Small intestine (tissue), 7 donors: ENCODE results near the gene NRG3. TPM values are rescaled to one million over a fixed set of nuclear protein-coding genes. Genes with fewer than 3 reads are reported as not detected.

Source experiments
- DNase-seq, 2 donors: peaks; one replicate each; pipeline versions ENCODE4 v3.0.0 to v3.0.0-alpha.2; 2013
- FAIRE-seq: peaks from 2 replicates; lab custom pipeline; 2012; peaks lifted over from hg19 to GRCh38; lab: Jason Lieb, UNC
- H3K27ac ChIP-seq, 3 donors: one replicate each; pipeline ENCODE4 v1.5.1; 2013; ENCODE audit warnings: low read length in 2 of 3, mild to moderate bottlenecking in 2 of 3, control low read depth in 1 of 3, inconsistent platforms in 1 of 3, low read depth in 1 of 3, moderate library complexity in 1 of 3
- H3K27me3 ChIP-seq, 3 donors: one replicate each; pipeline ENCODE4 v1.6.1; 2013; ENCODE audit warnings: low read length in 3 of 3, inconsistent platforms in 1 of 3; ENCODE audit not compliant: control insufficient read depth in 3 of 3, insufficient read depth in 3 of 3
- H3K36me3 ChIP-seq, 3 donors: one replicate each; pipeline ENCODE4 v1.6.1; 2013; ENCODE audit warnings: low read length in 3 of 3, inconsistent platforms in 1 of 3, low read depth in 1 of 3, mild to moderate bottlenecking in 1 of 3, moderate library complexity in 1 of 3; ENCODE audit not compliant: control insufficient read depth in 3 of 3, insufficient read depth in 2 of 3
- H3K4me1 ChIP-seq, 3 donors: one replicate each; pipeline ENCODE4 v1.6.1; 2013; ENCODE audit warnings: low read length in 2 of 3, inconsistent platforms in 1 of 3, low read depth in 1 of 3, mild to moderate bottlenecking in 1 of 3, moderate library complexity in 1 of 3; ENCODE audit not compliant: control insufficient read depth in 3 of 3, insufficient read depth in 2 of 3
- H3K4me3 ChIP-seq, 3 donors: one replicate each; pipeline ENCODE4 v1.5.1; 2013; ENCODE audit warnings: low read length in 3 of 3, control low read depth in 1 of 3, inconsistent platforms in 1 of 3, low read depth in 1 of 3, mild to moderate bottlenecking in 1 of 3, moderate library complexity in 1 of 3
- H3K9me3 ChIP-seq, 2 donors: one replicate each; pipeline ENCODE4 v1.6.1; 2013; ENCODE audit warnings: low read depth in 1 of 2, low read length in 1 of 2; ENCODE audit not compliant: control insufficient read depth in 2 of 2, insufficient read depth in 1 of 2
- WGBS, 3 donors: extraction: QIAGEN DNeasy Blood & Tissue Kit; methylation state at CpG; one replicate each; pipeline ENCODE4 v1.1.7; 2013; 5-methylcytosine and 5-hydroxymethylcytosine counted together
- polyA plus RNA-seq, 4 donors: library from polyadenylated mRNA; stranded (reverse) in 3 of 4; unstranded in 1 of 4; fragments of 200-250 nt in 3 of 4; fragments of 120-200 nt in 1 of 4; gene quantifications; one replicate each; pipeline versions ENCODE4 v1.2.1 to v1.2.3, GENCODE V29; 2013
- donor health status: healthy with polysubstance abuse.
- donor health status: control.
- donor health status: control.
- donor health status: Bipolar disorder and iron deficiency.
- donor health status: healthy.

NRG3 gene
- polyA plus RNA-seq, 4 donors, result 0.25 to 0.72 TPM; not detected in 2

DNA sequence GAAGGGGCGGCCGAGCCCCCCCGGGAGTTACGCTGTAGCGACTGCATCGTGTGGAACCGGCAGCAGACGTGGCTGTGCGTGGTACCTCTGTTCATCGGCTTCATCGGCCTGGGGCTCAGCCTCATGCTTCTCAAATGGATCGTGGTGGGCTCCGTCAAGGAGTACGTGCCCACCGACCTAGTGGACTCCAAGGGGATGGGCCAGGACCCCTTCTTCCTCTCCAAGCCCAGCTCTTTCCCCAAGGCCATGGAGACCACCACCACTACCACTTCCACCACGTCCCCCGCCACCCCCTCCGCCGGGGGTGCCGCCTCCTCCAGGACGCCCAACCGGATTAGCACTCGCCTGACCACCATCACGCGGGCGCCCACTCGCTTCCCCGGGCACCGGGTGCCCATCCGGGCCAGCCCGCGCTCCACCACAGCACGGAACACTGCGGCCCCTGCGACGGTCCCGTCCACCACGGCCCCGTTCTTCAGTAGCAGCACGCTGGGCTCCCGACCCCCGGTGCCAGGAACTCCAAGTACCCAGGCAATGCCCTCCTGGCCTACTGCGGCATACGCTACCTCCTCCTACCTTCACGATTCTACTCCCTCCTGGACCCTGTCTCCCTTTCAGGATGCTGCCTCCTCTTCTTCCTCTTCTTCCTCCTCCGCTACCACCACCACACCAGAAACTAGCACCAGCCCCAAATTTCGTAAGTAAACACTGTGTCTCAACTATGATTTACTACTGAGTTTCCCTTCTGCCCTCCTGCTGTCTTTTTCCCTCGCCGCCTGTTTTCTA is 666 bp downstream of the NRG3 start:
- DNase-seq (no peak), FAIRE-seq (no peak)
- Histone ChIP-seq H3K4me3 (peak overlapping the region in 2 of 3 donors; percentile 24 to 32), H3K36me3 (no peaks in the 10 kb centered on the region), H3K4me1 (peaks cover 0 to 3% (median 0%) of the 10 kb centered on the region in 3 donors), H3K27ac (no peak overlapping the region), H3K9me3 (no peaks in the 10 kb centered on the region), H3K27me3 (peaks cover 14 to 60% (median 24%) of the 10 kb centered on the region in 3 donors)
- 5 to 20% (median 10%) methylated on average over 45 to 49 of the region's 49 CpGs for WGBS, 3 donors

DNA sequence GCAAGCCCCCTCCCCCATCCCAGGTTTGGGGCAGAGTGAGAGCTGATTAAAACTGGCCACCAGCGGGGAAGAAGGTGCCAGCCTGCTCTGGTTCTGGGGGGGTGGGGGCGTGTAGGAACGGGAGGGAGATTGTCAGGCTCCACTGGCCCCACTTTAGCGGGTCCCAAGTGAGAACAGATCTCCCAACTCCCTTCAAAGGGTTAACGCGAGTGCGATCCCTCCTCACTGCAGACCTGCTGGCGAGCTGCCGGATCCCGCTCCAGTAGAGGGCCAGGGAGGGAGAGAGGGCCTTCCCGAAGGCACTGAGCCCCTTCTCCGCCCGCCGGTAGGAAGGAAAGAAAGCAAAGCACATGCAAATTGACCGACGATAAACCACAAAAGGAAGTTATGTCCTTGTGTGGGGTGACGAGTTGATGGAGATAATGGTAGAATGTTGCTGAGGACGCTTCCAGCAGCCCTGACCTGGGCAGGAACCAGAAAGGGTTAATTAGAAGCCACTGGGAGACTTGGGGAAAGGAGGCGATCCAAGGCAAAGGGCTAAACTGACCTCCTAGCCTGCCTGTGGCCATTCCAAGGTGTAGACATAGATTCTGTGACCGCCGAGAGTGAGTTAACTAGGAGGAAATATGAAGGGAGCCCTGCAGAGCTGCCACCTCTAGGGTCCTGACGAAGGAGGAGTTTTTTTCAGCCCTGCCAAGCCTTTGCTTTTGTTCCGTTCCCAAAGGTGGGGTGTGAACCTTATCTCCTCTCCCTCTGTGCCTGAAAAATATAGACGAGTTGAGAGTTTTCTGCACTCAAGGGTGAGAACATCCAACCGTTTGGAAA is 1.5 kb downstream of the NRG3 start:
- FAIRE-seq (no peak), DNase-seq (peak in 1 of 2 donors; percentile 4)
- Histone ChIP-seq H3K4me1 (peaks cover 0 to 3% (median 0%) of the 10 kb centered on the region in 3 donors), H3K36me3 (no peaks in the 10 kb centered on the region), H3K27me3 (peaks cover 14 to 60% (median 24%) of the 10 kb centered on the region in 3 donors), H3K27ac (no peak overlapping the region), H3K9me3 (no peaks in the 10 kb centered on the region), H3K4me3 (peak overlapping the region in 1 of 3 donors; percentile 32)
- 4 to 8% (median 5%) methylated on average over 24 to 25 of the region's 25 CpGs for WGBS, 3 donors

DNA sequence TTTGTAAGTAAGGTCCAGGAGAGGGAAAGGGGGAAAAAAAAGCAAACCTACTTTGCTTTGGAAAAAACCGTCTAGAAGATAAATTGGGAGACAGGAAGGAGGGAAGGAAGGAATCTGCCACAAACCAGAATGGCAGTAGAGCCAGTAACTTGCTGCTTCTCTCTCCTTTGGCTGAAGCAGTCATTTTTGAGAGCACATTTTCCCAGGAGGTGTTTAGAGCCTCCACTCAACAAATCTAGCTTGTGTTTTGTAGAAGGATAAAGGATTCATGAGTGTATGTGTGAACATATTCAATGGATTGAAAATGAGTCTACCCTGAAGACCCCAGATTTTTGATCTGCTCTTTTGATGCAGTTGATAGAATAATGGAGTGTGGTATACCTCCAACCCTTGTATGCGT is 2.6 kb downstream of the NRG3 start:
- WGBS, 3 donors, result 28 to 39% (median 35%) methylated on average over 2 of the region's 2 CpGs
- H3K36me3 ChIP-seq, result no peaks in the 10 kb centered on the region
- H3K27me3 ChIP-seq, result peaks cover 14 to 51% (median 24%) of the 10 kb centered on the region in 3 donors

DNA sequence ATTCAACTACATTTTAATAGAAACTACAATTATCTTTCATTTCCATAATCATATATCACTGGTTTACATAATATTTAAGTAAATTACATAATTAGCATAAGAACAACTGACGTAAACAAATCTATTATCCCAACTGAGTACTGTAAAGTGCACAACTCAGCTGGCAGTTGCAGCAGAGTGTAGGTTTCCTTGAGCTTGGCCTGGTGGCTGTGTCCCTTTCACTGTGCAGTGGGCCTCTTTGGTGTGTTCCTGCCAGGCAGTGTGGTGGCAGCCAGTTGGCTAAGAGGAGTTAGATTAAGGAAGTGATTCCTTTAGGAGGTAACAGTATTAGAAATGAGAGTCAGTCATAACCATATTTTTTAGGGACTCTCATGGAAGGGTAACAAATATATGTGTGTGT is 7.0 kb downstream of the NRG3 start:
- WGBS, 3 donors, result 86 to 94% (median 89%) methylated on average over 1 of the region's 1 CpG
- no peak overlapping the region for H3K27ac ChIP-seq
- no peak for FAIRE-seq
- H3K36me3 ChIP-seq, result no peaks in the 10 kb centered on the region
- no peak for DNase-seq
- H3K9me3 ChIP-seq, result no peaks in the 10 kb centered on the region
- peaks cover 0 to 18% (median 0%) of the 10 kb centered on the region in 3 donors for H3K27me3 ChIP-seq
- no peak overlapping the region for H3K4me3 ChIP-seq
- no peaks in the 10 kb centered on the region for H3K4me1 ChIP-seq

More for the DNA sequence above, 2.6 kb downstream of the NRG3 start:
- DNase-seq (no peak), FAIRE-seq (no peak)
- H3K4me3 ChIP-seq, result no peak overlapping the region
- peaks cover 0 to 3% (median 0%) of the 10 kb centered on the region in 3 donors for H3K4me1 ChIP-seq
- no peaks in the 10 kb centered on the region for H3K9me3 ChIP-seq
- no peak overlapping the region for H3K27ac ChIP-seq

DNA sequence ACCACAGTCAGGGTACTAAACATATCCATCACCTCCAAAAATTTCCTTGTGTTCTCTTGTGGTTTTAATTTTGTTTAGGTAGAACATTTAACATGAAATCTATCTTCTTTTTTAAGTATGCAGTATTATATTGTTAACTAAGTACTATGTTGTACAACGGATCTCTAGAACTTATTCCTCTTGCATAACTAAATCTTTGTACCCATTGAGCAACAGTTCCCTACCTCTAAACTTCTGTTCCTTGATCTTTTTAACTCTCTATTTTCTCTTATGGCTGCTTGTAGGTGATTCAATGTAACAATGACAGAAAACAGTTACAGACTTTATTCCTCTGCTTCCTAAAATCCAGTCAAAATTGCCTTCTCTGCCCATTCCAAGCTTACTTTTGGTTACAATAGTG is 9.9 kb downstream of the NRG3 start:
- Histone ChIP-seq H3K27ac (no peak overlapping the region), H3K4me3 (no peak overlapping the region), H3K36me3 (no peaks in the 10 kb centered on the region), H3K9me3 (no peaks in the 10 kb centered on the region), H3K4me1 (no peaks in the 10 kb centered on the region), H3K27me3 (peaks cover 0 to 4% (median 0%) of the 10 kb centered on the region in 3 donors)
- WGBS, 3 donors, result 80 to 97% (median 81%) methylated on average over 1 of the region's 1 CpG
- DNase-seq (no peak), FAIRE-seq (no peak)

- FAIRE-seq, result no peak
- Histone ChIP-seq H3K4me1 (no peaks in the 10 kb centered on the region), H3K27me3 (no peaks in the 10 kb centered on the region), H3K4me3 (no peak overlapping the region), H3K36me3 (no peaks in the 10 kb centered on the region), H3K9me3 (no peaks in the 10 kb centered on the region), H3K27ac (no peak overlapping the region)
- DNase-seq, result no peak
- WGBS, 3 donors, result 88 to 91% (median 91%) methylated on average over 2 of the region's 2 CpGs
These were observed 10.5 kb downstream of the NRG3 start for GRCh38 chr10:81885491-81885890.

DNA sequence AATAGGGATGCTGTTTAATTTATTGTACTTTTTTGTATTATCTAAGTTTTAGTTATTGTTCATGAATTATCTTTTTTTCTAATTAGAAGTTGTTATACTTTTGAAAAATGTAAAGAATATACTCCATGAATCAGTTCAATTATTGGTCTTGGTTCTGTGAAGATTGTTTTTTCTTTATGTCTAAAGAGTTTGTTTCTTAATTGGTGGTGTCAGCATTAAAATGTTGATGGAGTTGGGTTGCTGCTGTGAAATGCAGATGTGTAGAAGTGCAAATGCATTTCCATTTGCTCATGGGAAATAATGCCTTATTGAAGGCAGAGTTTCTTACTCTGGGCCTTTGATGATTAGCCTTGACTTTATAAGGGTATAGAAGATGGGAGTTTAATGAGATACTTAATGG is 11.9 kb downstream of the NRG3 start:
- no peak overlapping the region for H3K4me3 ChIP-seq
- H3K27me3 ChIP-seq, result no peaks in the 10 kb centered on the region
- no peak overlapping the region for H3K27ac ChIP-seq
- no peaks in the 10 kb centered on the region for H3K36me3 ChIP-seq
- H3K4me1 ChIP-seq, result no peaks in the 10 kb centered on the region
- FAIRE-seq (no peak), DNase-seq (no peak)
- H3K9me3 ChIP-seq, result no peaks in the 10 kb centered on the region

DNA sequence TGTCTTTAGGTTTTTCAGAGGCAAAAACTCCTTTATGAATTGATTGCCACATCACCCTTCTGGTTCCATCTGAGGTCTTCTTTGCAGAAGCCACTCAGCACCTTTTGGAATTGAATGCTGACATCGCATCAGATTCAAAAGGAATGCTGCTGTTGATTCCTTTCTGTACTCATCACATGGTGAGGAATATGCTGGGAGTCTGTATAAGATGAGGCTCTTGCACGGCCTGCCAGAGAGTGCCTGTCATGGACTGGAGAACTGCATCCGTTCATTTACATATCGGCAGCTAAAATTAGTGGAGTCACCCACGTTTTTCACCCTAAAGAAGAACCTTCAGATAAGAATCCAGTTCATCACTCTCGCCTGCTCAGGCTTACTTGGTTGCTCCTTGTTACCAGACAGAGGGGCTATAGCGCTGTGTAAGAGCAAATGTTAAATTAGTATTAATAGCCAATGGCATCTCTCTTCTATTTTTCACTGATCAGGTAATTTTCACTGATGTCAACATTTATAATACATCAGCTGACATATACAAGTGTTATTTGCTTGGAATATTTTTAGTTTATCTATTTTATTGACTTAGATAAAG is 14.3 kb downstream of the NRG3 start:
- Histone ChIP-seq H3K4me1 (no peaks in the 10 kb centered on the region), H3K4me3 (no peak overlapping the region), H3K9me3 (no peaks in the 10 kb centered on the region), H3K27ac (no peak overlapping the region), H3K36me3 (no peaks in the 10 kb centered on the region), H3K27me3 (no peaks in the 10 kb centered on the region)
- WGBS, 3 donors, result 68 to 81% (median 70%) methylated on average over 7 of the region's 7 CpGs
- no peak for FAIRE-seq
- no peak for DNase-seq
